GM19468 (cell line): Measurements from ENCODE around the gene HLA-DQA1.
"Not testable (repeated sequence)": the region's sequence is repeated elsewhere in the genome, so short reads cannot be mapped to it uniquely, and the experiment has no call there.

Experiments used
- ATAC-seq: cut with Tn5 transposase; IDR thresholded peaks from one replicate; pipeline ENCODE4 v1.9.1; 2021; ENCODE audit warnings: mild to moderate bottlenecking, moderate library complexity, moderate number of reproducible peaks; ENCODE audit not compliant: unreplicated experiment; ENCODE audit errors: extremely low read depth

The HLA-DQA1 gene

GRCh38 chr6:32617751-32618150 lies 19.5 kb upstream of the HLA-DQA1 start:
- no peak for ATAC-seq

- no peak for ATAC-seq
These were observed 15.8 kb upstream of the HLA-DQA1 start for GRCh38 chr6:32621372-32621771.

- ATAC-seq: peak; percentile 58
These were observed 14.4 kb upstream of the HLA-DQA1 start for GRCh38 chr6:32622545-32623401.

GRCh38 chr6:32623693-32624092 lies 13.5 kb upstream of the HLA-DQA1 start:
- ATAC-seq: no peak

- no peak for ATAC-seq
These were observed 12.6 kb upstream of the HLA-DQA1 start for GRCh38 chr6:32624565-32624964.

- no peak for ATAC-seq
These were observed 12.1 kb upstream of the HLA-DQA1 start for GRCh38 chr6:32625137-32625536.

- no peak for ATAC-seq
These were observed 10.0 kb upstream of the HLA-DQA1 start for GRCh38 chr6:32627249-32627648.

GRCh38 chr6:32627831-32628230 lies 9.4 kb upstream of the HLA-DQA1 start:
- no peak for ATAC-seq

- not testable (repeated sequence) for ATAC-seq
These were observed 7.4 kb upstream of the HLA-DQA1 start for GRCh38 chr6:32629793-32630192.

- no peak for ATAC-seq
These were observed 1.6 kb upstream of the HLA-DQA1 start for GRCh38 chr6:32635526-32636123.

GRCh38 chr6:32637883-32638282 lies 677 bp downstream of the HLA-DQA1 start:
- no peak for ATAC-seq

- no peak for ATAC-seq
These were observed 1.5 kb downstream of the HLA-DQA1 start for GRCh38 chr6:32638532-32639219.

- no peak for ATAC-seq
These were observed 2.5 kb downstream of the HLA-DQA1 start for GRCh38 chr6:32639440-32640394.

- no peak for ATAC-seq
These were observed 3.9 kb downstream of the HLA-DQA1 start for GRCh38 chr6:32641122-32641521.

- ATAC-seq: not testable (repeated sequence)
These were observed 4.8 kb downstream of the HLA-DQA1 start for GRCh38 chr6:32641785-32642719.

- no peak for ATAC-seq
These were observed 5.5 kb downstream of the HLA-DQA1 start for GRCh38 chr6:32642720-32643106.

- ATAC-seq: no peak
These were observed 6.7 kb downstream of the HLA-DQA1 start for GRCh38 chr6:32643904-32644303.

- ATAC-seq: no peak
These were observed 8.0 kb downstream of the HLA-DQA1 start for GRCh38 chr6:32645047-32645703.
